Activated CD8-positive, alpha-beta T cell treated with anti-CD3 and anti-CD28 coated beads for 36 hours (primary cell): ENCODE data around the gene CACNG3. TPM values are rescaled to one million over a fixed set of nuclear protein-coding genes. Genes with fewer than 3 reads are reported as not detected.

ENCODE experiments used
- ATAC-seq: fragments of 200-7000 bp; cut with Tn5 transposase; one replicate; pipeline ENCODE4 v1.10.0; 2021; ENCODE audit warnings: mild to moderate bottlenecking, moderate library complexity
- CTCF ChIA-PET: fragments of 350-600 bp; sonication (Branson Sonifier 250); formaldehyde crosslinking; loops from one replicate; lab custom pipeline; 2021; ENCODE audit warnings: antibody characterized with exemption; lab: Charles Lee
- POLR2A ChIA-PET: fragments of 350-600 bp; sonication (Branson Sonifier 250); formaldehyde crosslinking; loops from one replicate; lab custom pipeline; 2021; ENCODE audit warnings: antibody characterized with exemption; lab: Charles Lee
- DNase-seq: peaks from one replicate; pipeline ENCODE4 v3.0.0-alpha.2; 2020
- H3K27ac Mint-ChIP-seq: one replicate; pipeline ENCODE4 v1.8.0; 2021; ENCODE audit warnings: mild to moderate bottlenecking, mixed read lengths
- H3K27me3 Mint-ChIP-seq: one replicate; pipeline ENCODE4 v1.8.0; 2021; ENCODE audit warnings: mixed read lengths
- H3K36me3 Mint-ChIP-seq: one replicate; pipeline ENCODE4 v1.8.0; 2021; ENCODE audit warnings: low read depth, mixed read lengths
- H3K4me1 Mint-ChIP-seq: one replicate; pipeline ENCODE4 v1.8.0; 2021; ENCODE audit warnings: low read depth, mixed read lengths
- H3K4me3 Mint-ChIP-seq: one replicate; pipeline ENCODE4 v1.8.0; 2021; ENCODE audit warnings: mild to moderate bottlenecking, moderate library complexity, mixed read lengths
- H3K9me3 Mint-ChIP-seq: one replicate; pipeline ENCODE4 v1.8.0; 2021; ENCODE audit warnings: mixed read lengths
- CTCF ChIP-seq: fragments of 200-600 bp; IDR thresholded peaks from one replicate; pipeline ENCODE4 v1.8.0; 2022; ENCODE audit warnings: antibody characterized with exemption, mild to moderate bottlenecking
- intact Hi-C: fragments of 100-400 bp; cut with micrococcal nuclease; formaldehyde crosslinking; loops from one replicate; pipeline ENCODE4 v1.10.0; 2022
- total RNA-seq, 2 experiments: library from RNA; stranded (reverse); gene quantifications; one replicate each; pipeline ENCODE4 v1.2.3, GENCODE V29; 2021

CACNG3 gene
- total RNA-seq, 2 experiments from 2014 or later: not detected

- intact Hi-C loops: no loop called here
- Mint-ChIP-seq H3K9me3 (no peaks in the 10 kb centered on the region), H3K4me3 (no peak overlapping the region), H3K4me1 (peaks cover 6% of the 10 kb centered on the region), H3K36me3 (no peaks in the 10 kb centered on the region), H3K27ac (no peak overlapping the region), H3K27me3 (peaks cover 12% of the 10 kb centered on the region)
- no peak for DNase-seq
- no peak for TF ChIP-seq CTCF
- POLR2A ChIA-PET: no interaction called here
- no peak for ATAC-seq
- CTCF ChIA-PET: no interaction called here
These were observed 91.4 kb downstream of the CACNG3 start for GRCh38 chr16:24347556-24347955.

- ATAC-seq (no peak), DNase-seq (no peak)
- Mint-ChIP-seq H3K27me3 (peaks cover 12% of the 10 kb centered on the region), H3K36me3 (no peaks in the 10 kb centered on the region), H3K9me3 (no peaks in the 10 kb centered on the region), H3K4me1 (peaks cover 6% of the 10 kb centered on the region), H3K27ac (no peak overlapping the region), H3K4me3 (no peak overlapping the region)
- TF ChIP-seq CTCF: no peak
- ChIA-PET POLR2A (interaction anchor here (0.6 kb wide), 1 partner anchor 372 kb away, joined by 3 read pairs; no protein-coding TSS in a partner anchor), CTCF (no interaction called here)
- intact Hi-C loops: no loop called here
These were observed 92.6 kb downstream of the CACNG3 start for GRCh38 chr16:24348545-24349290.

GRCh38 chr16:24349320-24349719 is 93.2 kb downstream of the CACNG3 start:
- Mint-ChIP-seq H3K9me3 (no peaks in the 10 kb centered on the region), H3K4me1 (peaks cover 6% of the 10 kb centered on the region), H3K4me3 (no peak overlapping the region), H3K36me3 (no peaks in the 10 kb centered on the region), H3K27me3 (peaks cover 14% of the 10 kb centered on the region), H3K27ac (no peak overlapping the region)
- DNase-seq (no peak), ATAC-seq (no peak)
- ChIA-PET CTCF (no interaction called here), POLR2A (no interaction called here)
- intact Hi-C loops: no loop called here
- no peak for TF ChIP-seq CTCF

- H3K9me3 Mint-ChIP-seq: no peaks in the 10 kb centered on the region
- DNase-seq (no peak), ATAC-seq (no peak)
- POLR2A ChIA-PET: no interaction called here
- H3K27me3 Mint-ChIP-seq: peaks cover 16% of the 10 kb centered on the region
- no peaks in the 10 kb centered on the region for H3K4me1 Mint-ChIP-seq
- CTCF ChIA-PET: no interaction called here
- intact Hi-C loops: loop anchor here (1.0 kb wide), 1 partner anchor 12 kb away; no protein-coding TSS in a partner anchor
- H3K27ac Mint-ChIP-seq: no peak overlapping the region
- no peak overlapping the region for H3K4me3 Mint-ChIP-seq
- no peaks in the 10 kb centered on the region for H3K36me3 Mint-ChIP-seq
- TF ChIP-seq CTCF: no peak
These were observed 96.6 kb downstream of the CACNG3 start for GRCh38 chr16:24352746-24353145.

- ChIA-PET POLR2A (no interaction called here), CTCF (no interaction called here)
- ATAC-seq (no peak), DNase-seq (no peak)
- no peak overlapping the region for H3K27ac Mint-ChIP-seq
- peaks cover 14% of the 10 kb centered on the region for H3K27me3 Mint-ChIP-seq
- no peaks in the 10 kb centered on the region for H3K36me3 Mint-ChIP-seq
- no peak overlapping the region for H3K4me3 Mint-ChIP-seq
- intact Hi-C loops: no loop called here
- TF ChIP-seq CTCF: no peak
- no peaks in the 10 kb centered on the region for H3K9me3 Mint-ChIP-seq
- no peaks in the 10 kb centered on the region for H3K4me1 Mint-ChIP-seq
These were observed 97.5 kb downstream of the CACNG3 start for GRCh38 chr16:24353622-24354021.
